Heart left ventricle (tissue), 13 donors: ENCODE measurements around the gene GRIP1.

ENCODE experiments used
- POLR2A ChIP-seq, 2 donors: fragments of 450-650 bp; IDR thresholded peaks; one replicate each; pipeline ENCODE4 v1.6.1; 2017; ENCODE audit warnings: antibody characterized with exemption in 2 of 2, mild to moderate bottlenecking in 2 of 2, moderate library complexity in 2 of 2
- TF ChIP-seq, protein P1 (sequence below), 12 donors: fragments of 200-600 bp; sonication (generic) in 4 of 12; IDR thresholded peaks; one replicate each; pipeline versions ENCODE4 v1.5.0 to v1.8.0; 2018 to 2022; ENCODE audit warnings: antibody characterized with exemption in 12 of 12, mild to moderate bottlenecking in 5 of 12
- donor health status: ischemic (EF 13 %, LVEDD 7.1; RV severe dilation, severe dysfunction).
- donor health status: DM: no; HTN: yes; CAD: no.
- donor health status: DM: no; HTN: no; CAD: no.
- donor health status: ischemic (EF 25% LVEDD 6.9; RV normal size, moderate dysfunction).
- donor health status: ischemic (EF 25% LVEDD 5.7; RV mildly dilated, moderate dysfunction).
- donor health status: ischemic (EF 35%, LVEDD 5.7; RV mildly dilated, moderate dysfunction).
- donor health status: nonischemic (EF 11% LVEDD 7.7; RV severe dilation, severe dysfunction).
- donor health status: DM: yes; HTN: yes; CAD: no.
- donor health status: PGD.
- donor health status: ischemic (EF 29% LVEDD 5.4; RV normal size, mild dysfunction).
- donor health status: nonischemic (EF 23%, LVEDD 6.1; RV moderate dilation, normal function).

- no peak for TF ChIP-seq POLR2A (IDR thresholded peaks at IDR 0.05)
- TF ChIP-seq, protein P1, sequence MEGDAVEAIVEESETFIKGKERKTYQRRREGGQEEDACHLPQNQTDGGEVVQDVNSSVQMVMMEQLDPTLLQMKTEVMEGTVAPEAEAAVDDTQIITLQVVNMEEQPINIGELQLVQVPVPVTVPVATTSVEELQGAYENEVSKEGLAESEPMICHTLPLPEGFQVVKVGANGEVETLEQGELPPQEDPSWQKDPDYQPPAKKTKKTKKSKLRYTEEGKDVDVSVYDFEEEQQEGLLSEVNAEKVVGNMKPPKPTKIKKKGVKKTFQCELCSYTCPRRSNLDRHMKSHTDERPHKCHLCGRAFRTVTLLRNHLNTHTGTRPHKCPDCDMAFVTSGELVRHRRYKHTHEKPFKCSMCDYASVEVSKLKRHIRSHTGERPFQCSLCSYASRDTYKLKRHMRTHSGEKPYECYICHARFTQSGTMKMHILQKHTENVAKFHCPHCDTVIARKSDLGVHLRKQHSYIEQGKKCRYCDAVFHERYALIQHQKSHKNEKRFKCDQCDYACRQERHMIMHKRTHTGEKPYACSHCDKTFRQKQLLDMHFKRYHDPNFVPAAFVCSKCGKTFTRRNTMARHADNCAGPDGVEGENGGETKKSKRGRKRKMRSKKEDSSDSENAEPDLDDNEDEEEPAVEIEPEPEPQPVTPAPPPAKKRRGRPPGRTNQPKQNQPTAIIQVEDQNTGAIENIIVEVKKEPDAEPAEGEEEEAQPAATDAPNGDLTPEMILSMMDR (IDR thresholded peaks at IDR 0.05), result no peak
Measured at GRCh38 chr12:66587912-66588311, 91.0 kb downstream of the GRIP1 start.
